CD4-positive, alpha-beta T cell (primary cell): ENCODE measurements around the gene SDC4. TPM values are rescaled to one million over a fixed set of nuclear protein-coding genes. Genes with fewer than 3 reads are reported as not detected.

Experiments used
- ATAC-seq: fragments of 200-7000 bp; cut with Tn5 transposase; one replicate; pipeline ENCODE4 v1.10.0; 2022; ENCODE audit warnings: mild to moderate bottlenecking; ENCODE audit not compliant: poor library complexity
- CTCF ChIA-PET: fragments of 350-600 bp; sonication (Branson Sonifier 250); formaldehyde crosslinking; loops from one replicate; lab custom pipeline; 2021; ENCODE audit warnings: antibody characterized with exemption, inconsistent platforms; lab: Charles Lee
- POLR2A ChIA-PET: fragments of 350-600 bp; sonication (Branson Sonifier 250); formaldehyde crosslinking; loops from one replicate; lab custom pipeline; 2021; ENCODE audit warnings: antibody characterized with exemption, inconsistent platforms; lab: Charles Lee
- DNase-seq, 14 experiments: peaks; one replicate each; pipeline ENCODE4 v3.0.0-alpha.2; 2013 to 2020; ENCODE audit warnings: mixed read lengths in 2 of 14
- H3K27ac ChIP-seq, 2 donors: one replicate each; pipeline versions ENCODE4 v1.5.1 to v1.7.0; 2013; ENCODE audit warnings: low read length in 2 of 2, low read depth in 1 of 2, mild to moderate bottlenecking in 1 of 2
- H3K27me3 ChIP-seq, 2 experiments: 1 replicate in 1 of 2; 2 replicates in 1 of 2; pipeline versions ENCODE4 v1.6.1 to v1.7.0; 2013; ENCODE audit warnings: low read length in 2 of 2, control low read depth in 1 of 2, mild to moderate bottlenecking in 1 of 2, moderate library complexity in 1 of 2; ENCODE audit not compliant: insufficient read depth in 2 of 2, control insufficient read depth in 1 of 2
- H3K36me3 ChIP-seq: one replicate; pipeline ENCODE4 v1.6.1; 2013; ENCODE audit warnings: low read length, control low read depth; ENCODE audit not compliant: insufficient read depth
- H3K4me1 ChIP-seq: one replicate; pipeline ENCODE4 v1.6.1; 2013; ENCODE audit warnings: low read length, control low read depth; ENCODE audit not compliant: insufficient read depth
- H3K4me3 ChIP-seq: one replicate; pipeline ENCODE4 v1.5.1; 2013; ENCODE audit warnings: mild to moderate bottlenecking, low read length, moderate library complexity
- H3K9me3 ChIP-seq, 2 experiments: 1 replicate in 1 of 2; 2 replicates in 1 of 2; pipeline versions ENCODE4 v1.6.1 to v1.7.0; 2013; ENCODE audit warnings: low read length in 2 of 2, mild to moderate bottlenecking in 2 of 2, control low read depth in 1 of 2, moderate library complexity in 1 of 2; ENCODE audit not compliant: control insufficient read depth in 1 of 2, insufficient read depth in 1 of 2
- H3K27ac Mint-ChIP-seq: one replicate; pipeline ENCODE4 v1.8.0; 2020; ENCODE audit warnings: mixed read lengths
- H3K27me3 Mint-ChIP-seq: one replicate; pipeline ENCODE4 v1.8.0; 2021; ENCODE audit warnings: mixed read lengths
- H3K36me3 Mint-ChIP-seq: one replicate; pipeline ENCODE4 v1.8.0; 2021; ENCODE audit warnings: low read depth, mixed read lengths
- H3K4me1 Mint-ChIP-seq: one replicate; pipeline ENCODE4 v1.8.0; 2021; ENCODE audit warnings: low read depth, mixed read lengths
- H3K4me3 Mint-ChIP-seq: one replicate; pipeline ENCODE4 v1.8.0; 2020; ENCODE audit warnings: mild to moderate bottlenecking, mixed read lengths
- H3K9me3 Mint-ChIP-seq: one replicate; pipeline ENCODE4 v1.8.0; 2020; ENCODE audit warnings: mixed read lengths
- intact Hi-C, 2 experiments: fragments of 100-400 bp; cut with DNase I in 1 of 2; cut with micrococcal nuclease in 1 of 2; formaldehyde crosslinking; loops; one replicate each; pipeline versions ENCODE4 v1.15.1 to v1.9.0; 2023 to 2025; cut with DNase I, micrococcal nuclease
- total RNA-seq, 174 experiments: library from RNA in 2 of 174; stranded (reverse) in 2 of 174; gene quantifications; one replicate each; pipeline ENCODE4 v1.2.3 and lab custom pipeline; 2021 to 2026
- TF ChIP-seq, protein P1 (sequence below): fragments of 200-600 bp; IDR thresholded peaks from one replicate; pipeline ENCODE4 v1.8.0; 2022; ENCODE audit warnings: antibody characterized with exemption, mild to moderate bottlenecking

The SDC4 gene
- total RNA-seq, 2 experiments from 2014 or later = 1.0 to 1.1 TPM

DNA sequence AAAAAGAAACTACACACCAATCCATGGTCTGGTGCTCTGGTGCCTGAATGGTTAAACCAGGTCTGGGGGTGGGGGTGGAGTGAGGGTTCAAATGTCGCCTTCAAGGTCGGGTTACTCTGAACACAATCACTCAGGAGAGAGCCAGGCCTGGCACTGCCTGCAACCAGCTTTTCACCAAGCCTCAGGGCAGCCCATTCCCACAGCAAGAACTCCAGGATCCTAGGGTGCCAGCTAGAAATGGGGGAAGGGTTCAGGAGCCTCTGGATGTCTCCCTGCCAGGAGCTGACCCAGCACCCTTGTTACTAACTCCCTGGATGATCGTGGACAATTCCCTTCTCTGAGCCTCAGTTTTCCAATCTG is 6.7 kb downstream of the SDC4 start:
- H3K27me3 ChIP-seq = no peaks in the 10 kb centered on the region
- intact Hi-C loops = no loop called here
- no peaks in the 10 kb centered on the region for H3K36me3 ChIP-seq
- H3K4me1 ChIP-seq = peaks cover 17% of the 10 kb centered on the region
- ATAC-seq = no peak
- H3K27ac ChIP-seq = no peak overlapping the region
- H3K9me3 ChIP-seq = no peaks in the 10 kb centered on the region
- no peak overlapping the region for H3K4me3 Mint-ChIP-seq
- H3K4me3 ChIP-seq = no peak overlapping the region
- no peaks in the 10 kb centered on the region for H3K9me3 Mint-ChIP-seq
- H3K27ac Mint-ChIP-seq = no peak overlapping the region
- CTCF ChIA-PET = no interaction called here
- H3K36me3 Mint-ChIP-seq = no peaks in the 10 kb centered on the region
- peaks cover under 1% of the 10 kb centered on the region for H3K27me3 Mint-ChIP-seq
- POLR2A ChIA-PET = no interaction called here
- DNase-seq = no peak
- no peaks in the 10 kb centered on the region for H3K4me1 Mint-ChIP-seq
- TF ChIP-seq, protein P1, sequence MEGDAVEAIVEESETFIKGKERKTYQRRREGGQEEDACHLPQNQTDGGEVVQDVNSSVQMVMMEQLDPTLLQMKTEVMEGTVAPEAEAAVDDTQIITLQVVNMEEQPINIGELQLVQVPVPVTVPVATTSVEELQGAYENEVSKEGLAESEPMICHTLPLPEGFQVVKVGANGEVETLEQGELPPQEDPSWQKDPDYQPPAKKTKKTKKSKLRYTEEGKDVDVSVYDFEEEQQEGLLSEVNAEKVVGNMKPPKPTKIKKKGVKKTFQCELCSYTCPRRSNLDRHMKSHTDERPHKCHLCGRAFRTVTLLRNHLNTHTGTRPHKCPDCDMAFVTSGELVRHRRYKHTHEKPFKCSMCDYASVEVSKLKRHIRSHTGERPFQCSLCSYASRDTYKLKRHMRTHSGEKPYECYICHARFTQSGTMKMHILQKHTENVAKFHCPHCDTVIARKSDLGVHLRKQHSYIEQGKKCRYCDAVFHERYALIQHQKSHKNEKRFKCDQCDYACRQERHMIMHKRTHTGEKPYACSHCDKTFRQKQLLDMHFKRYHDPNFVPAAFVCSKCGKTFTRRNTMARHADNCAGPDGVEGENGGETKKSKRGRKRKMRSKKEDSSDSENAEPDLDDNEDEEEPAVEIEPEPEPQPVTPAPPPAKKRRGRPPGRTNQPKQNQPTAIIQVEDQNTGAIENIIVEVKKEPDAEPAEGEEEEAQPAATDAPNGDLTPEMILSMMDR = no peak

DNA sequence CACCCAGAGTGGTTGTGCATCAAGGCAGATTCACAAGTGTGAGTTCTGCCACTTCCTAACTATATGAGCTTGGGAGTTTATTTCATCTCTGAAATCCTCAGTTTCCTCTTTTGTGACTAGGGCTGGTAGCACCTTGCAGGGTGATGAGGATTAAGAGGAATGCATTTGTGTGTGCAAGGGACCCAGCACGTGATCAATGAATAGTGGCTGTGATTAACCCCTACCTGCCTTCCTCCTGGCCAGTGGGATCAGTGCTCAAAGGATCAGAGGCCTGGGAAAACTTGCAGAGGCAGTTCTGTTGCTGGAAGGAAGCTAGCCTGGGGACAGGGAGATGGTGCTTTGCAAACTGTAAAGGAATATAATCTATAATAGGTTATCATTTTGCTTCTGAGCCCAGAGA is 7.3 kb downstream of the SDC4 start:
- Mint-ChIP-seq H3K27me3 (no peaks in the 10 kb centered on the region), H3K4me3 (no peak overlapping the region), H3K4me1 (no peaks in the 10 kb centered on the region), H3K36me3 (no peaks in the 10 kb centered on the region), H3K27ac (no peak overlapping the region), H3K9me3 (no peaks in the 10 kb centered on the region)
- DNase-seq (no peak), ATAC-seq (no peak)
- TF ChIP-seq, protein P1 = no peak
- H3K36me3 ChIP-seq = no peaks in the 10 kb centered on the region
- POLR2A ChIA-PET = no interaction called here
- no peaks in the 10 kb centered on the region for H3K9me3 ChIP-seq
- intact Hi-C loops = no loop called here
- H3K4me1 ChIP-seq = peaks cover 10% of the 10 kb centered on the region
- H3K27ac ChIP-seq = no peak overlapping the region
- no peak overlapping the region for H3K4me3 ChIP-seq
- H3K27me3 ChIP-seq = no peaks in the 10 kb centered on the region
- CTCF ChIA-PET = no interaction called here

DNA sequence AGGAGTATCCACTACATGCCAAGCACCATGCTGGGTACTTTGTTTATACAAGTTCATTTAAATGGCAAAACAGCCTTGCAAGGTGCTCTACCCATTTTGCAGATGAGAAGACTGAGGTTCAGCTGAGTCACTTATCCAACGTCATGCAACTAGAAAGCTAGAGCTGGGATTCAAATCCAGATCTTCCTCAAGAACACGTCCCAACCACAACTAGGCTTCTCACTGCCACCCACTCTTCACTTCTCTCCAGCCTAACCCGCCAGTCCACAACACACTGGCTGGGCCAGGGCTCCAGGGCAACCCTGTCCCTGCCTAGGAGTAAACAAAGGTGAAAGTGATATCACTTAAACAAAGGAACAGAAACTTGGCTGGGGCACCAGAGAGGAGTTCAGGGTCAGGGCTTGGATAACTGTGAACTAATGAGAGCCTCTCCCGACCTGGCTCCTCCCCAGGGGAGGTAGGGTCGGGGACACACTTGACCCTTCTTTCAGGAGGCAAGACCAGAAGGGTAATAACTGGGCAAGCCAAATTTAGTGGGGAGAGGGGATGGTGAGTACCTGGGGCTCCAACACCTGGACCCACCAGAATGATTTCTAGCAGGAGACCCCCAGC is 7.9 kb downstream of the SDC4 start:
- DNase-seq (no peak), ATAC-seq (no peak)
- Histone ChIP-seq H3K4me3 (no peak overlapping the region), H3K27me3 (no peaks in the 10 kb centered on the region), H3K27ac (no peak overlapping the region), H3K4me1 (peaks cover 7% of the 10 kb centered on the region), H3K9me3 (no peaks in the 10 kb centered on the region), H3K36me3 (no peaks in the 10 kb centered on the region)
- H3K27me3 Mint-ChIP-seq = no peaks in the 10 kb centered on the region
- H3K4me1 Mint-ChIP-seq = no peaks in the 10 kb centered on the region
- no peaks in the 10 kb centered on the region for H3K9me3 Mint-ChIP-seq
- no peak overlapping the region for H3K4me3 Mint-ChIP-seq
- no peaks in the 10 kb centered on the region for H3K36me3 Mint-ChIP-seq
- TF ChIP-seq, protein P1 = no peak
- no peak overlapping the region for H3K27ac Mint-ChIP-seq
- intact Hi-C loops = no loop called here
- POLR2A ChIA-PET = no interaction called here
- CTCF ChIA-PET = no interaction called here
